Breast epithelium (tissue), 4 donors: ENCODE results near the gene KANK3. TPM values are rescaled to one million over a fixed set of nuclear protein-coding genes. Genes with fewer than 3 reads are reported as not detected.
"Not testable (repeated sequence)": the region's sequence is repeated elsewhere in the genome, so short reads cannot be mapped to it uniquely, and the experiment has no call there.

Experiments used
- DNase-seq, 2 donors: peaks; one replicate each; pipeline ENCODE4 v3.0.0-alpha.2; 2019; ENCODE audit warnings: low spot score in 2 of 2
- H3K27ac ChIP-seq, 2 donors: fragments of 200-600 bp; sonication (generic) in 1 of 2; one replicate each; pipeline ENCODE4 v1.5.1; 2016 to 2019; ENCODE audit warnings: mild to moderate bottlenecking in 1 of 2
- H3K27me3 ChIP-seq, 2 donors: fragments of 200-600 bp; sonication (generic) in 1 of 2; one replicate each; pipeline versions ENCODE4 v1.5.1 to v1.6.0; 2017 to 2019; ENCODE audit warnings: control low read depth in 1 of 2, mild to moderate bottlenecking in 1 of 2
- H3K36me3 ChIP-seq: fragments of 200-600 bp; one replicate; pipeline ENCODE4 v1.5.1; 2019
- H3K4me1 ChIP-seq, 2 donors: fragments of 200-600 bp; sonication (generic); one replicate each; pipeline ENCODE4 v1.5.1; 2016 to 2019; ENCODE audit warnings: control low read depth in 1 of 2
- H3K4me3 ChIP-seq, 3 donors: fragments of 200-600 bp; sonication (generic); 1 replicate in 2 of 3; 2 replicates in 1 of 3; pipeline ENCODE4 v1.5.1; 2016 to 2019; ENCODE audit warnings: mild to moderate bottlenecking in 3 of 3, moderate library complexity in 2 of 3
- H3K9me3 ChIP-seq, 2 donors: fragments of 200-600 bp; sonication (generic) in 1 of 2; one replicate each; pipeline ENCODE4 v1.5.1; 2016 to 2019; ENCODE audit warnings: control low read depth in 1 of 2
- CTCF ChIP-seq, 3 donors: fragments of 450-650 bp; IDR thresholded peaks; one replicate each; pipeline ENCODE4 v1.5.1; 2016 to 2017; ENCODE audit warnings: antibody characterized with exemption in 3 of 3, mild to moderate bottlenecking in 3 of 3, moderate library complexity in 3 of 3
- POLR2A ChIP-seq: fragments of 450-650 bp; IDR thresholded peaks from one replicate; pipeline ENCODE4 v1.6.1; 2016; ENCODE audit warnings: antibody characterized with exemption, mild to moderate bottlenecking, moderate library complexity
- POLR2AphosphoS5 ChIP-seq, 3 donors: sonication (generic); formaldehyde crosslinking; IDR thresholded peaks; one replicate each; pipeline ENCODE4 v1.6.1; 2017; ENCODE audit warnings: antibody characterized with exemption in 3 of 3
- intact Hi-C: fragments of 100-400 bp; cut with DNase I; formaldehyde crosslinking; loops from one replicate; pipeline ENCODE4 v1.15.1; 2023; ENCODE audit warnings: low total_unique reads
- total RNA-seq, 3 donors: library from RNA; depleted of rRNA; stranded (reverse); fragments of >200 nt; gene quantifications; one replicate each; pipeline ENCODE4 v1.1.0, GENCODE V29; 2016

KANK3 gene
- total RNA-seq, 3 donors from 2014 or later = 5.6 to 26.2 (median 7.8) TPM

- Histone ChIP-seq H3K4me3 (peak within 1 kb of the TSS; percentile 96 to 98 (median 96)), H3K9me3 (no peaks in the 10 kb centered on the region), H3K4me1 (peaks cover 5 to 27% of the 10 kb centered on the region in 2 donors), H3K27me3 (no peaks in the 10 kb centered on the region), H3K27ac (peak within 1 kb of the TSS; percentile 100), H3K36me3 (no peaks in the 10 kb centered on the region)
- peak; percentile 99 to 100 for DNase-seq
- TF ChIP-seq CTCF (IDR thresholded peaks at IDR 0.05) (peak in 2 of 3 donors; percentile 5 to 15), POLR2AphosphoS5 (IDR thresholded peaks at IDR 0.05) (peak; percentile 72 to 90 (median 74)), POLR2A (peak; percentile 59)
- intact Hi-C loops = no loop called here
These were observed 47.0 kb upstream of the KANK3 start, which contains the start of gene RAB11B for GRCh38 chr19:8389891-8390616. Gene RAB11B, plus strand, starts transcription at chr19:8390360. Its CDS starts 57 bp downstream, at chr19:8390417.

DNA sequence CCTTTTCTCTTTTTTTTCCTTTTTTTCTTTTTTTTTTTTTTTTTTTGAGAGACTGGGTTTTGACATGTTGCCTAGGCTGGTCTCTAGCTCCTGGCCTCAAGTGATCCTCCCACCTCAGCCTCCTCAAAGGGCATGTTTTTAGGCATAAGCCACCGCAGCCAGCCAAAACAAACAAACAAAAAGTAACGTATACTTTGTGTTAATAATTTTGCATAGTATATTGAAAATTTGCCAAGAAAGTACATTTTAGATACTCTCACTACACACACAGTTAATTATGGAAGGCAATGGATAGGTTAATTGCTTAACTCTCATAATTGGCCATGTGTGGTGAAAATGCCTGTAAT is 45.5 kb upstream of the KANK3 start:
- intact Hi-C loops = no loop called here
- H3K4me1 ChIP-seq = peaks cover 0 to 22% of the 10 kb centered on the region in 2 donors
- H3K36me3 ChIP-seq = no peaks in the 10 kb centered on the region
- no peaks in the 10 kb centered on the region for H3K9me3 ChIP-seq
- peak overlapping the region; percentile 34 to 100 for H3K27ac ChIP-seq
- TF ChIP-seq POLR2AphosphoS5 (IDR thresholded peaks at IDR 0.05) = no peak
- TF ChIP-seq CTCF (IDR thresholded peaks at IDR 0.05) = no peak
- no peak for TF ChIP-seq POLR2A
- DNase-seq = no peak
- no peaks in the 10 kb centered on the region for H3K27me3 ChIP-seq
- no peak overlapping the region for H3K4me3 ChIP-seq

DNA sequence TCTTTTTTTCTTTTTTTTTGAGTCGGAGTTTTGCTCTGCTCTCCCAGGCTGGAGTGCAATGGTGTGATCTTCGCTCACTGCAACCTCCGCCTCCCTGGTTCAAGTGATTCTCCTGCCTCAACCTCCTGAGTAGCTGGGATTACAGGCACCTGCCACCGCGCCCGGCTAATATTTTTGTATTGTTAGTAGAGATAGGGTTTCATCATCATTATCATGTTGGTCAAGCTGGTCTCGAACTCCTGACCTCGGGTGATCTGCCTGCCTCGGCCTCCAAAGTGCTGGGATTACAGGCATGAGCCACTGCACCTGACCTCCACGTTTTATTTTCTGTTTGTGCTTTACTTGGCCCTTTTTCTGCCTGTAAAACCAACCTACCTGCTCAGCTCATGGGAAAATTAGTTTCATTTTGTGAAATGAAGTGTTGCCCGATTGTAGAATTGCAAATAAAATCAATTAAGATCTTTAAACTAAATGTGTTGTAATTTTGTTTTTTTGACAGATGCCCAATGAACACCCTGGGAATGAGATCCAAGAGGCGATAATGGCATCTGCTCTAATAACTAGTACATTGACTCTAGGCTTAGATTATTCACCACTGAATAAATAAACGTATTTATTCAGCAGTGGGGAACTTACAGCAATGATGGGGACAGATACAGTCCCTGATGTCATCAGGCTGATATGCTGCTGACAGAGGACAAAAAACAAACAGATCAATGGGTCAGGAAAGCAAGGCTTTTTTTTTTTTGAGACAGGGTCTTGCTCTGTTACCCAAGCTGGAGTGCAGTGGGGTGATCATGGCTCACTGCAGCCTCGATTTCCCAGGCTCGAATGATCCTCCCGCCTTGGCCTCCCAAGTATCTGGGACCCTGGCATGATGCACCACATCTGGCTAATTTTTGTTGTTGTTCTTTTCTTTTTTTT is 44.9 kb upstream of the KANK3 start:
- no peak overlapping the region for H3K4me3 ChIP-seq
- no peak for DNase-seq
- H3K36me3 ChIP-seq = no peaks in the 10 kb centered on the region
- intact Hi-C loops = no loop called here
- H3K4me1 ChIP-seq = peaks cover 0 to 15% of the 10 kb centered on the region in 2 donors
- H3K9me3 ChIP-seq = no peaks in the 10 kb centered on the region
- H3K27ac ChIP-seq = peak overlapping the region in 1 of 2 donors; percentile 100
- TF ChIP-seq POLR2A (no peak), CTCF (IDR thresholded peaks at IDR 0.05) (no peak), POLR2AphosphoS5 (IDR thresholded peaks at IDR 0.05) (no peak)
- no peaks in the 10 kb centered on the region for H3K27me3 ChIP-seq

DNA sequence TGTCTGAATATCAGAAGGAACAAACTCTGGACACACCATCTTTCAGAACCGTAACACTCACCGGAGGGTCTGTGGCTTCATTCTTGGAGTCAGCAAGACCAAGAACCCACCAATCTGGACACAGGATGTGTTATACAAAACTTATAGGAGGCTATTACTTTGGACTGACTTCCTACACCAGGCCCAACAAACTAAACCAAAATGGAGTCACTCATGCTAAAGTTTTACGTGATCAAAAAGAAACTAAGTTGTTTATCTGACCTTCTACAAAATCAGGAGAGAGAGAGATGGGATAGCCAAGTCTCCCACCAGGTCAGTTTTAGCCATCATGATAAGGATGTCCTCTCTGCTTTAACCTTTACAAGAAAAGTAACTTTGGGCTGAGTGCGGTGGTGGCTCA is 43.9 kb upstream of the KANK3 start:
- intact Hi-C loops = no loop called here

DNA sequence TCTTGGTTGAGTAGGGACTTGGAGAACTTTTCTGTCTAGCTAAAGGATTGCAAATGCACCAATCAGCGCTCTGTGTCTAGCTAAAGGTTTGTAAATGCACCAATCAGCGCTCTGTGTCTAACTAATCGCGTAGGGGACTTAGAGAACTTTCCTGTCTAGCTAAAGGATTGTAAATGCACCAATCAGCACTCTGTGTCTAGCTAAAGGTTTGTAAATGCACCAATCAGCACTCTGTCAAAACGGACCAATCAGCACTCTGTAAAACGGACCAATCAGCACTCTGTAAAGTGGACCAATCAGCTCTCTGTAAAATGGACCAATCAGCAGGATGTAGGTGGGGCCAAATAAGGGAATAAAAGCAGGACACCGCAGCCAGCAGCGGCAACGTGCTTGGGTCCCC is 43.4 kb upstream of the KANK3 start:
- DNase-seq, H3K9me3 ChIP-seq, H3K27me3 ChIP-seq, H3K4me1 ChIP-seq, intact Hi-C loops, H3K4me3 ChIP-seq, H3K36me3 ChIP-seq: not testable (repeated sequence)
- H3K27ac ChIP-seq = peak overlapping the region; percentile 76 to 84

More for the DNA sequence above, 43.9 kb upstream of the KANK3 start:
- DNase-seq = no peak
- TF ChIP-seq POLR2AphosphoS5 (IDR thresholded peaks at IDR 0.05) (no peak), POLR2A (no peak), CTCF (IDR thresholded peaks at IDR 0.05) (no peak)
- peaks cover 0 to 11% of the 10 kb centered on the region in 2 donors for H3K4me1 ChIP-seq
- H3K9me3 ChIP-seq = no peaks in the 10 kb centered on the region
- peak overlapping the region; percentile 76 to 84 for H3K27ac ChIP-seq
- H3K27me3 ChIP-seq = no peaks in the 10 kb centered on the region
- H3K36me3 ChIP-seq = no peaks in the 10 kb centered on the region
- H3K4me3 ChIP-seq = no peak overlapping the region

DNA sequence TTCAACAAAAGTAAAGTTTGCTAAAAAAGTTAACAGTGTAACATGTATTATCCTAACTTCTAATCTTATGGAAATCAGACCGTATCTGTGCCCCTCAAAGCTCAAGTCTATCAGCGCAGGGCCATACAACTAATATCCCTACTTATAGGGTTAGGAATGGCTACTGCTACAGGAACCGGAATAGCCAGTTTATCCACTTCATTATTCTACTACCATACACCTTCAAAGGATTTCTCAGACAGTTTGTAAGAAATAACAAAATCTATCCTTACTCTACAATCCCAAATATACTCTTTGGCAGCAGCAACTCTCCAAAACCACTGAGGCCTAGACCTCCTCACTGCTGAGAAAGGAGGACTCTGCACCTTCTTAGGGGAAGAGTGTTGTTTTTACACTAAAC is 42.5 kb upstream of the KANK3 start:
- H3K4me1 ChIP-seq, DNase-seq, H3K36me3 ChIP-seq, intact Hi-C loops, H3K27me3 ChIP-seq, H3K9me3 ChIP-seq: not testable (repeated sequence)
- peak overlapping the region; percentile 76 to 84 for H3K27ac ChIP-seq
- H3K4me3 ChIP-seq = peak overlapping the region in 1 of 3 donors; percentile 13

GRCh38 chr19:8385103-8385502 is 42.0 kb upstream of the KANK3 start:
- H3K4me3 ChIP-seq, H3K9me3 ChIP-seq, DNase-seq, H3K4me1 ChIP-seq, H3K27me3 ChIP-seq, intact Hi-C loops, H3K36me3 ChIP-seq: not testable (repeated sequence)
- peak overlapping the region; percentile 76 to 84 for H3K27ac ChIP-seq

DNA sequence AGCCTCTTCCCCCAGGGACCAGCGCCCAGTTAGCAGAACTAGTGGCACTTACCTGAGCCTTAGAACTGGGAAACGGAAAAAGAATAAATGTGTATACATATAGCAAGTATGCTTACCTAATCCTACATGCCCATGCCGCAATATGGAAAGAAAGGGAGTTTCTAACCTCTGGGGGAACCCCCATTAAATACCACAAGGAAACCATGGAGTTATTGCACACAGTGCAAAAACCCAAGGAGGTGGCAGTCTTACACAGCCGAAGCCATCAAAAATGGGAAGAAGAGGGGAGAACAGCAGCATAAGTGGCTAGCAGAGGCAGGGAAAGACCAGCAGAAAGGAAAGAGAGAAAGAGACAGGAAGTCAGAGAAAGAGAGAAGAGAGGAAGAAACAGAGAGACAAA is 41.5 kb upstream of the KANK3 start:
- H3K27ac ChIP-seq, H3K4me3 ChIP-seq, H3K4me1 ChIP-seq, intact Hi-C loops, DNase-seq, H3K9me3 ChIP-seq, H3K27me3 ChIP-seq, H3K36me3 ChIP-seq: not testable (repeated sequence)
